HG03558 (cell line): Measurements from ENCODE around the gene CFAP44.
"Not testable (repeated sequence)": the region's sequence is repeated elsewhere in the genome, so short reads cannot be mapped to it uniquely, and the experiment has no call there.

Experiments
- ATAC-seq: cut with Tn5 transposase; IDR thresholded peaks from one replicate; pipeline ENCODE4 v1.9.1; 2021; ENCODE audit warnings: moderate number of reproducible peaks; ENCODE audit not compliant: unreplicated experiment; ENCODE audit errors: extremely low read depth

The CFAP44 gene

GRCh38 chr3:113441051-113441770 is at the start of gene CFAP44:
Gene CFAP44 (minus strand): TSS chr3:113441493. CDS start chr3:113433664, 7,829 bp downstream.
- no peak for ATAC-seq

GRCh38 chr3:113485161-113485609 is 43.9 kb upstream of the CFAP44 start:
- no peak for ATAC-seq

GRCh38 chr3:113468539-113468938 is 27.2 kb upstream of the CFAP44 start:
- ATAC-seq = no peak

- ATAC-seq = no peak
These were observed 20.2 kb upstream of the CFAP44 start for GRCh38 chr3:113461488-113461887.

GRCh38 chr3:113458554-113458953 is 17.3 kb upstream of the CFAP44 start:
- ATAC-seq = not testable (repeated sequence)

- no peak for ATAC-seq
These were observed 14.2 kb upstream of the CFAP44 start for GRCh38 chr3:113455446-113455845.

- ATAC-seq = no peak
These were observed 13.3 kb upstream of the CFAP44 start for GRCh38 chr3:113454630-113455029.

- no peak for ATAC-seq
These were observed 12.8 kb upstream of the CFAP44 start for GRCh38 chr3:113454057-113454456.

GRCh38 chr3:113450911-113451310 is 9.6 kb upstream of the CFAP44 start:
- ATAC-seq = no peak

- ATAC-seq = no peak
These were observed 1.7 kb downstream of the CFAP44 start for GRCh38 chr3:113439606-113440005.

GRCh38 chr3:113438224-113438623 is 3.1 kb downstream of the CFAP44 start:
- ATAC-seq = no peak

- no peak for ATAC-seq
These were observed 3.9 kb downstream of the CFAP44 start for GRCh38 chr3:113437411-113437810.

GRCh38 chr3:113436809-113437208 is 4.5 kb downstream of the CFAP44 start:
- ATAC-seq = no peak

- no peak for ATAC-seq
These were observed 9.5 kb downstream of the CFAP44 start for GRCh38 chr3:113431811-113432210.

- ATAC-seq = no peak
These were observed 12.7 kb downstream of the CFAP44 start for GRCh38 chr3:113428581-113428980.

GRCh38 chr3:113423699-113424098 is 17.6 kb downstream of the CFAP44 start:
- ATAC-seq = no peak

- no peak for ATAC-seq
These were observed 20.2 kb downstream of the CFAP44 start for GRCh38 chr3:113421082-113421481.

- no peak for ATAC-seq
These were observed 31.6 kb downstream of the CFAP44 start for GRCh38 chr3:113409676-113410075.

GRCh38 chr3:113405180-113405579 is 36.1 kb downstream of the CFAP44 start:
- ATAC-seq = no peak

GRCh38 chr3:113404637-113405036 is 36.7 kb downstream of the CFAP44 start:
- no peak for ATAC-seq
